GM12872 (cell line): ENCODE results near the gene CLIC1.

ENCODE experiments used
- CTCF ChIP-seq: IDR thresholded peaks from 3 replicates; pipeline ENCODE4 v1.5.1; 2011; ENCODE audit warnings: low read depth, mild to moderate bottlenecking, low read length, moderate library complexity; ENCODE audit not compliant: insufficient read depth

CLIC1 gene

DNA sequence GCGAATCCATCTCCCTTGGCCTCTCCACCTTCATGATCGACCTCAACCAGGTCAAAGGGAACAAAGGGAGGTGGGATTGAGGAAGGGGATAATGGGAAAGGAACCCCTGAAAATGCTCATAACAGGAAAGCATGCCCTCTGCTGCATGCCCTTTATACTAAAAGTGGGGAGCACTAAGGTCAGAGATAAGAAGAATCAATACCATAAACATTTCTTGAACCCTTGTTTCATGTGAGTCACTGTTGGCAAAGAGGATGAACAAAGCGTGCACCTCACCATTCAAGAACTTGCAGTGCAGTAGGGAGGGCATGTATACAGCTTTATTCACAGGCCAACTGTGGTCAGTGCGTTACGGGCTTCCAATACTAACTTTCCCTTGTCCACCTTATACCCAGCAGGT is 24.5 kb upstream of the CLIC1 start:
- TF ChIP-seq CTCF: no peak

DNA sequence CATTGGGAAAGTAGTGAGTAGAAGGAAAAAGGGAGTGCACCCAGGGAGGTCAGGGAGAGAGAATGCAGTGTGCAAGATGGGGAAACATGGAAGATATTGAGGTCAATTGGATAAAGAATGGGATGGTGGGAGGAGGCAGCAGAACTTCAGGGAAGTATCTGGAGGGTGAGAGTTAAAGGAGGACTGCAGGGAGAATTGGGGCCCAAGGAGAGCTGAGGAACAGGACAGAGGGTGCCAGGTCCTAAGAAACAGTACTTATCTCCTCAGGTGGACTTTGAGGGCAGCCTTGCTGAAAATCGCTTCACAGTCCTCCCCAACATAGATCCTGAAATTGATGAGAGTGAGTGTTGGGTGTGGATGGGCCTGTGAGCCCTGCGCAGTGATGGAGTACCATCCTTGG is 22.0 kb upstream of the CLIC1 start:
- TF ChIP-seq CTCF: no peak

- TF ChIP-seq CTCF: no peak
These were observed 16.5 kb upstream of the CLIC1 start for GRCh38 chr6:31752739-31753319.

DNA sequence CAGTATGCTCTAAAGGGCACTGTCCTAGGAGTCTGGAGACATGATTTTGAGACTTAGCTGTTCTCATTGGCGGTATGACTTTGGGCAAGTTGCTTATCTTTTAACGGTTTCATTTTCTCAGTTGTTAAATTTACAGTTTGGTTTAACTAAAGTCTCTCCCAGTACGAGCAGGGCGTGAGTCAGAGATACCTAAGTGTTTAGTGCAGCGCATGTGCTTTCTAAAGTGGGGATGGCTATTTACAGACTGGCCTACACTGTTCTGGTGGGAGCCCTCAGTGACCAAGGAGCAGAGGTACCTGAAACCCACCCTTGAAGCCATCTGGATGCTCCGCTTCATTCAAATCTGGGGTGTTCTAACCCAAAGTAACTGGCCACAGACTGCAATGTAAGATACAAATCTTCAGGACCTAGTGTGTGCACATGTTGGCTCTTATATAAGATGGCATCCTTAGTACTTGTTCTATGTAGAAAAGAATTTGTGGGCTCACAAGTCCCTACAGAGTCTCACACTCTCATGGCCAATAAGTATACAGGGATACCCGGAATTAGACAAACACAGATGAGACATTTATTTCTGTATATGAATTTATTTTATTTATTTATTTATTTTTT is 14.2 kb upstream of the CLIC1 start:
- no peak for TF ChIP-seq CTCF

- TF ChIP-seq CTCF: no peak
These were observed 13.1 kb upstream of the CLIC1 start for GRCh38 chr6:31749301-31750036.

DNA sequence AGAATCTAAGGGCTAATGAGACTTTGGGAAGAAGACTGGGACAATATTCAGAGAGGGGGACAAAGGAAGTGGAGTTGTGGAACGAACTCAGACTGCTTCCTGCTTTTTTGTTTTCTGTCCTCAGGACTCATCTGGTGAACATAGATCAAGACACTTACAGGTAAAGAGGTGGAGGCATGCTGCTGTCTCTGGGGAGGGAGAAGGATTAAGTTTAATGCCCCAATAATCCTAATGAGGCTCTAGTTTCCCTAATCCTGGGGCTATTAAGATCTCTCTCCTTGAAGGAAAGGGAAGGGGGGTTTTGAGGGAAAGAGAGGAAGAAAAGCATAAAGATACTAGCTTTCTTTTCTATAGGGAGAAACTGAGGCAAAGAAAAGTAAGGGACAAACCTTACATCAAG is 8.1 kb upstream of the CLIC1 start:
- TF ChIP-seq CTCF: no peak

DNA sequence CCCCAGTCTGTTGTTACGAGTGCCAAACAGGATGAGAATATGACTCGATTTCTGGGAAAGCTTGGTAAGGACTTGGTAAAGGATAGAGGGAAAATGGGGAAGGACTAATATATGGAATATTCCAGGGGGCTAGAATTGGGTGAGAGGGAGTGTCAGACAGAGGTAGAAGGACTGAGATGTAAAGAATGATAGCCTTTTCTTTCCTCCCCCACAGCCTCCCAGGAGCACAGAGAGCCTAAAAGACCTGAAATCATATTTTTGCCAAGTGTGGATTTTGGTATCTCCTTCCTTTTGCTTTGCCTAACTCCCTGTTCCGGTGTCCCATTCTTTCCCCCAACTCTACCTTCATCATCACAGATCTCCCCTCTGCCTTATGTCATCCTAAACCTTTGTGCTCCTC is 6.6 kb upstream of the CLIC1 start:
- no peak for TF ChIP-seq CTCF
